Measurements from ENCODE around the gene KEAP1.
A peak's percentile ranks its signal among the peaks of the same experiment; 100 is the strongest.
"Not testable (repeated sequence)": the region's sequence is repeated elsewhere in the genome, so short reads cannot be mapped to it uniquely, and the experiment has no call there.

KEAP1 gene

DNA sequence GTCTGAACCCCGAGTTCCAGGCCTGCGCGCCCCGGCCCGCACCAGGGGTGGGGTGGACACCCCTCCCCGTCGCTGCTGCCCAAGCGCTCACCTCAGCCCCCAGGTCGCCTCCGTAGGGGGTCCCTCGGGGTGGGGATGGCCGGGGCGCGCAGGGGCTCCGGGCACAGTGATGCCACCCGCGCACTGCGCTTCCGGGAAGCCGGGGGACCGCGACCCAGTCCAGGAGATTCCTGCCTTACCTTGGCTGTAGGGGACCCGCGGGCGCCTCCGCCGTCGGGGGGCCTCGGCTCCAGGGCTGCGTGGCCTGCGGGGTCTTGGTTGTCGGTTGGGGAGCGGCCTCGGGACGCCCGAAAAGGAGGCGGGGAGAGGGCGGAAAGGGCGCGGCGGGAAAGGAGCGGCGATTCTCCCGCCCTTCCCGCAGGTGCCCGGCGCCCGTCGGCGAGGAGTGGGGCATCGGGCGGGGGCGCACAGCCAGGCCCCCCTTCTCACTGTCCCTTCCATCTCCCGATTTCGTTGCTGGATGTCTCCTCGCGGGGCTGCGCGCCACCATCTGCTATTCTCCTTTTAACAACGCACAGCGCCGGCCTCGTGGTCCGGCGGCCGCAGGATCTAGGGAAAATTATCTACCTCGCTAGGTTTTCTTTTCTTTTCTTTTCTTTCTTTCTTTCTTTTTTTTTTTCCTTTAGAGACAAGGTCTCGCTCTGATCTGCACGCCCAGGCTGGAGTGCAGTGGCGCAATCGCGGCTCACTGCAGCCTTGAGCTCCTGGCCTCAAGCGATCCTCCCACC lies at the start of gene KEAP1:
Gene KEAP1 (minus strand): TSS at position 355 of the 788 bp plus-strand sequence. CDS start 3,323 bp downstream, outside the sequence.
- DNase-seq (ENCODE audit: low read depth): no peak

DNA sequence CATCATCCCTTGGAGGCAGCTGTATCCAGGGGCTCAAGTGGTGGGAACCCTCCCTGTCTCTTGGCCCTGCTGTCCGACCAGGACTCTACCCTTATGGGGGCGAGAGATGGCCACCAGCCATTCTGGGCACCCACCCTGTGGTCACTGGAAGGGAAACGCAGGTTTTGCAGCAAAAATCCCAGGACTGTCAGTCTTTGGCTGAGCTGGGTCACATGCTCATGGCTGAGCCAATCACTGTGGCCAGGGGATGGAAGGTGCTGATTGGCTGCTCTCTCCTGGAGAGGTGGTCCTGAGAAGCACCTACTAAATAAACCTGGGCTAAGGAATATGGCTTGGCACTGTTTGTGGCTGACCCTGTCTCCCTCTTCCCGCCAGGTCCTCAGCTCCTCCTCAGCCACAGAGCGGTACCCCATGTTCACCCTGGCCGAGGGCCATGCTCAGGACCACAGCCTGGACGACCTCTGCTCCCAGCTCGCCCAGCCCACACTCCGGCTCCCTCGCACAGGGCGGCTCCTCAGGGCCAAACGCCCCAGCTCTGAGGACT lies 49.4 kb upstream of the KEAP1 start:
- DNase-seq (ENCODE audit: low read depth): no peak

DNA sequence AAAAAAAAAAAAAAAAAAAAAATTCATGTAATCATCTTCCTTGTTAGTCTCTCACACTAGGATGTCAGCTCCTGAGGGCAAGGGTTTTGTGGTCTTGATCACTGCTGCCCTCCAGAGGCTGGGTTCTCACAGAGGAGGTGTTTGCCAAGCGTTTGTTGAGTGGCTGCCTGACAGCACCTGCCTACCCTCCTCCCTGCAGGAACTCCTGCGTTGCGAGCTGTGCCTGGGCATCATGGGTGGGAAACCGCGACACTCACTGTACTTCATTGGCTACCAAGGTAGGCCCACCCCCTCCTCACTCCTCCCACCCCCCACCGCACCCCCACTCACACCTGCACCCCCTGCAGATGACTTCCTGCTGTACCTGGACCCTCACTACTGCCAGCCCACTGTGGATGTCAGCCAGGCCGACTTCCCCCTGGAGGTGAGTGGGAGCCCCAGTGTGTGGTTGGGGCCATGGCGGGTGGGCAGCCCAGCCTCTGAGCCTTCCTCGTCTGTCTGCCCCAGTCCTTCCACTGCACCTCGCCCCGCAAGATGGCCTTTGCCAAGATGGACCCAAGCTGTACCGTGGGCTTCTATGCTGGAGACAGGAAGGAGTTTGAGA lies 48.6 kb upstream of the KEAP1 start:
- no peak for DNase-seq (ENCODE audit: low read depth)

DNA sequence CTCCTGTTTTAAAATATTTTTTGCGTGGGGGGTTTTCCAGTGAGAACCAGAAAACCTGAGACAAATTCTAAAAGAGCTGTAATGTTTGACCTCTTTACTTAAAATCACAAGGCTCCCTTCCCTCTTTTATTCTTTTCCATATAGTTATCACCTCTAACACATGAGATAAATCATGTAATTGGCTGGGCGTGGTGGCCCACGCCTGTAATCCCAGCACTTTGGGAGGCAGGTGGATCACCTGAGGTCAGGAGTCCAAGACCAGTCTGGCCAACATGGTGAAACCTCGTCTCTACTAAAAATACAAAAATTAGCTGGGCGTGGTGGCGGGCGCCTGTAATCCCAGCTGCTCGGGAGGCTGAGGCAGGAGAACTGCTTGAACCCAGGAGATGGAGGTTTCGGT lies 47.9 kb upstream of the KEAP1 start:
- not testable (repeated sequence) for DNase-seq (ENCODE audit: low read depth)

DNA sequence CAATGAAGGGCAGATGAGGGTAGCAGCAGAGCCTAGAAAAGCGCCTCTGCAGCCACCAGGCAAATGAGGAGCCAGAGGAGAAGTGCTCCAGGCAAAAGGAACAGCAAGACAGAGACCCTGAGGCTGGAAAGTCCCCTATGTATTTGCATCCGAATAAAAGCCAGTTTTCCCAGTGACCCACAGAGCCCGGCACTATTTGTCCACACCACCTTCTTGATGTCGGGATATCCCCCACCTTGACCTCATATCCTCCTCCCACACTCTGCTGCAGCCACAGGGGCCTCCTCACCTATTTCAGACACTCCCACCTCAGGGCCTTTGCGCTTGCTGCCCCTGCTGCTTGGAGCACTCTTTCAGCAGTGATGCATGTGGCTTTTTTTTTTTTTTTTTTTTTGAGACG lies 47.2 kb upstream of the KEAP1 start:
- DNase-seq (ENCODE audit: low read depth): no peak

DNA sequence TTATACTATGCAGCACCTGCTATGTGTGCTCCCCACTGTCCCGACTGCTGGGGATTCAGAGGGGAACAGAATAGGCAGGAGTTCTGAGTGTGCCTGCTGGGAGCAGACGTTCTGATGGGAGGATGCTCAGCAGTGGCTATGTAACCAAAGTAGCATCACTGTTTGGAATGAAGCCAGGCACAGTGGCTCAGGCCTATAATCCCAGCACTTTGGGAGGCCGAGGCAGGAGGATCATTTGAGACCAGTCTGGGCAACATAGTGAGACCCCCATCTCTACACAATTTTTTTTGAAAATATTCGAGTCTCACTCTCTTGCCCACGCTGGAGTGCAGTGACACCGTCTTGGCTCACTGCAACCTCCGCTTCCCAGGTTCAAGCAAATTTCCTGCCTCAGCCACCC lies 46.6 kb upstream of the KEAP1 start:
- no peak for DNase-seq (ENCODE audit: low read depth)

DNA sequence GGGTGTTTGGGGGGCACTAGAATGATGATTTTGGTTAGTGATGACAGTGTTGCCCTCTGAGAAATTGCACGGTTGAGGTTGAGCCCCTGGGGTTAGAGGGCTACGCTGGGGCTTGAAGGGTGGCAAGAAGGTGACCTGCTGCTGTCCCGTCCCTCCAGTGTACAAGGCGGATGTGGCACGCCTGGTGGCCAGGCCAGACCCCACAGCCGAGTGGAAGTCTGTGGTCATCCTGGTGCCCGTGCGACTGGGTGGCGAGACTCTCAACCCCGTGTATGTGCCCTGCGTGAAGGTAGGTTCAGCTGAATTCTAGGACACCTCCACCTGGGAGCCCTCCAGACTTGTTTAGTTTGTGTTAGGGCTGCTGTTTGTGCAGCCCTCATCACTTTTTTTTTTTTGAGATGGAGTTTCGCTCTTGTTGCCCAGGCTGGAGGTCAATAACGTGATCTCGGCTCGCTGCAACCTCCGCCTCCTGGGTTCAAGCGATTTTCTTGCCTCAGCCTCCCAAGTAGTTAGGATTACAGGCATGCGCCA lies 45.7 kb upstream of the KEAP1 start:
- DNase-seq (ENCODE audit: low read depth): no peak

DNA sequence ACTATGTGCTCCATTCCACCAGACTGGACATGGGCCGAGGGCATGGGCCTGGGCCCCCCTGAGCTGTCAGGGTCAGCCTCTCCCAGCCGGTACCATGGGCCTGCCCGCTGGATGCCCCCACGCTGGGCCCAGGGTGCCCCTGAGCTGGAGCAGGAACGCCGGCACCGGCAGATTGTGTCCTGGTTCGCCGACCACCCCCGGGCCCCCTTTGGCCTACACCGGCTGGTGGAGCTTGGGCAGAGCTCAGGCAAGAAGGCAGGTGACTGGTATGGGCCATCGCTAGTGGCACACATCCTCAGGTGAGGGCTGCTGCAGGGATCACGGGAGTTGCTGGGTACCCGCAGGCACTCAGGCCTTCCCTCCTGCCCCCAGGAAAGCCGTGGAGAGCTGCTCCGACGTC lies 43.7 kb upstream of the KEAP1 start:
- no peak for DNase-seq (ENCODE audit: low read depth)

DNA sequence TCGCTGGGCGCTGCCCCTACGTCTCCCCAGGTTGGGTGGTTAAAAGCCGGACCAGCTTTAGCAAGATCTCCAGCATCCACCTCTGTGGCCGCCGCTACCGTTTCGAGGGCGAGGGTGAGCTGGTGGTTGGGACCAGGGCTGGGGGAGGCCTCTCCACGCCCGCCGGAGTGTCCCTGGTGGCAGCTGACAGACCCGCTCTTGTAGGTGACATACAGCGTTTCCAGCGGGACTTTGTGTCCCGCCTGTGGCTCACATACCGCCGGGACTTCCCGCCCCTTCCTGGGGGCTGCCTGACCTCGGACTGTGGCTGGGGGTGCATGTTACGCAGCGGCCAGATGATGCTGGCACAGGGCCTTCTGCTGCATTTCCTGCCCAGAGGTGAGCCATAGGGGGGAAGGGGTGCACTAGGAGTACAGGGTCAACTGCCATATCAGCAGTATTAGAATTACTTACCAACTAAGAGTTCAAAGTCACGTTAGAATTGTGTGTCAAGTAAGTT lies 41.6 kb upstream of the KEAP1 start:
- DNase-seq (ENCODE audit: low read depth): no peak

DNA sequence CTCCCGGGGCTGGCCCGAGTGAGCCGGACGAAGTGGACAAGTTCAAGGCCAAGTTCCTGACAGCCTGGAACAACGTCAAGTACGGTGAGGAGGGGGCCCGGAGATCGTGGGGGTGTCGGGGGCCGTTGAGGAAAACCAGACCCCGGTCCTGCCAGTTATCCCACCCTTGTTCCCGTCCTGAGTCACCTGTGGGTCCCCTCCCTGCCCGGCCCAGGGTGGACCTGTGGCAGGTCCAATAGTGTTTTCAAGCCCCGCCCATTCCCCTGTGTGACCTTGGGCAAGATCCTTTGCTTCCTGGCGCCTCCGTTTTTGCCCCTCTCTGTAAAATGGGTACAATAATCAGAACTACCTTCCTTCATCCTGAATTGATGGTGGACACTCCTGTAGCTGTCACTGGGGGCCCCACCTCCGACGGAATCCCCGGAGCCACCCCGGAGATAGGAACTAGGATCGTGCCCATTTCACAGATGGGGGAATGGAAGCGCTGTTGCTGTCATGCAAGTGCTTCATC lies 41.1 kb upstream of the KEAP1 start:
- no peak for DNase-seq (ENCODE audit: low read depth)

DNA sequence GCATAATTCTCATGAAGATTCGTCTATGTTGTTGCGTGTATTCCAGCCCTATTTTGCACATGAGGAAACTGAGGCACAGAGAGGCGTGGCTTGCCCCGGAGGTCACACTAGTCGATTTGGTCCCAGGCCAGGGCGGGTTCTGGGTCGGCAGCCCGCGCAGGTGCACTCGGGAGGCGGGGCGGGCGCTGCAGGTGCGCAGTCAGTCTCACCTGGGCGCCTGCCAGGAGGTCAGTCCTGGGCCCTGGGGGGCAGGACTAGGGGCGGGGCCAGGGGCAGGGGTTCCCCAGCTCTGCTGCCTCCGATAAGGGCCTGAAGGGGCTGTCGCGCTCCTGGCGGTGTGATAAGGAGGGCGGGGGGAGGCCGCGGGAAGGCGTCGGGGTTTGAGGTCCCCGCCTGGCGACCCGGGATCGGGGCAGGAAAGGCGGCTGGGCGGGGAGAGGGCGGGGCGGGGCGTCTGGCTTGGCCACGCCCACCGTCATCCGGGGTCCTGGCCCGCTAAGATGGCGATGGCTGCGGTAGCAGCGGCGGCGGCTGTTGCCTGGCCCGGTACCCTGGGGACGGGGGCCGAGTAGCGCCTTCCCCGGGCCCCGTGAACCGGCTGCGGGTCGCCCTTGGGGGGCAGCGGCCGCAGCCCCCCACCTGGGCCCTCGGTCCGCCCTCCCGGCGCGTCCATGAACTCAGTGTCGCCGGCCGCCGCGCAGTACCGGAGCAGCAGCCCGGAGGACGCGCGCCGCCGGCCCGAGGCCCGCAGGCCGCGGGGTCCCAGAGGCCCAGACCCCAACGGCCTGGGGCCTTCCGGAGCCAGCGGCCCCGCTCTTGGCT lies 40.5 kb upstream of the KEAP1 start, which contains the start of gene ATG4D:
Gene ATG4D (plus strand): TSS at position 485 of the 822 bp plus-strand sequence. CDS start 187 bp downstream, at position 672.
- DNase-seq (ENCODE audit: low read depth): peak; percentile 78

DNA sequence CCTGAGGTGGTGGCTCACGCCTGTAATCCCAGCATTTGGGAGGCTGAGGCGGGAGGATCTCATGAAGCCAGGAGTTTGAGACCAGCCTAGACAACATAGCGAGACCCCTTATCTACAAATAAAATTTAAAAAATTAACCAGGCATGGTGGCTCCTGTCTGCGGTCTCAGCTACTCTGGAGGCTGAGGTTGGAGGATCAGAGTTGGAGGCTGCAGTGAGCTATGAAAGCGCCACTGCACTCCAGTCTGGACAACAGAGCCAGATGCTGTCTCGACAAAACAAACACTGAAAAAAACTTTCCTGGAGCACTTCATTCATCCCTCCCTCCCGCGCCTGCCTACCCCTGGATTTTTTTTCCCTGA lies 39.9 kb upstream of the KEAP1 start:
- no peak for DNase-seq (ENCODE audit: low read depth)

DNA sequence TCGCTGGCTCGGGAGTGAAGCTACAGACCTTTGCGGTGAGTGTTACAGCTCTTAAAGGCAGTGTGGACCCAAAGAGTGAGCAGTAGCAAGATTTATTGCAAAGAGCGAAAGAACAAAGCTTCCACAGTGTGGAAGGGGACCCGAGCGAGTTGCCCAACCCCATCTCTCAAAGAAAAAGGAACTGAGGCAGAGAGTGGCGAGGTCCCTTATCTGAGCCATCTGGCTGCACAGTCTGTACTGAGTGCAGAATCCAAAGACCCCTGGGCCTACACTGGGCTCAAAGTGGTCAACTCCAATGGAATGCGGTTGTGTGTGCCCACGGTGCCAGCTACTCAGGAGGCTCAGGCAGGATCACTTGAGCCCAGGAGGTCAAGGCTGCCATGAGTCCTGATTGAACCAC lies 35.9 kb upstream of the KEAP1 start:
- not testable (repeated sequence) for DNase-seq (ENCODE audit: low read depth)

DNA sequence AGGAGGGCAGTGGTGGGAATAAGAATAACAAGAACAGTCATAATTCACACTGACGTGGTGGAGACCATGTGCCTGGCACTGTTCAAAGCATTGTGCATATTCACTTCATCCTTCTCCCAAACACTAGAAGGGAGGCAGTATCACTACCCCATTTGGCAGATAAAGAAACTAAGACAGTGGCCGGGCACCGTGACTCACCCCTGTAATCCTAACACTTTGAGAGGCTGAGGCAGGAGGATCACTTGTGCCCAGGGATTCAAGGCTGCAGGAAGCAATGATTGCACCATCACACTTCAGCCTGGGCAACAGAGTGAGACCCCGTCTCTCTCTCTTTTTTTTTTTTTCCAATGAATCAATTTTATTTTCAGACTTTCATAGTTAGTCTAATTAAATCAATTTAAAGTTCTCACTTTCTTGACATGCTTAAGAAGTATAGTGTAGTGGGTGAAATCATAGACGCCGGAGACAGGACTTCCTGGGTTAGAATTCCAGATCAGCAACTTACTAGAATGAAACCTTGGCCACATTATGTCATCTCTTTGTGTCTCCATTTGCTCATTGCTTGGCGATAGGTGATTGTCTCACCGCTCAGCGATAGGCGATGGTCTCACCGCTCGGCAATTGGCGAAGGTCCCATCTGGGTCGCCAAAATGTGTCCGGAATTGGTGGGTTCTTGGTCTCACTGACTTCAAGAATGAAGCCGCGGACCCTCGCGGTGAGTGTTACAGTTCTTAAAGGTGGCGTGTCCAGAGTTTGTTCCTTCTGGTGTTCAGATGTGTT lies 35.2 kb upstream of the KEAP1 start:
- DNase-seq (ENCODE audit: low read depth): no peak

DNA sequence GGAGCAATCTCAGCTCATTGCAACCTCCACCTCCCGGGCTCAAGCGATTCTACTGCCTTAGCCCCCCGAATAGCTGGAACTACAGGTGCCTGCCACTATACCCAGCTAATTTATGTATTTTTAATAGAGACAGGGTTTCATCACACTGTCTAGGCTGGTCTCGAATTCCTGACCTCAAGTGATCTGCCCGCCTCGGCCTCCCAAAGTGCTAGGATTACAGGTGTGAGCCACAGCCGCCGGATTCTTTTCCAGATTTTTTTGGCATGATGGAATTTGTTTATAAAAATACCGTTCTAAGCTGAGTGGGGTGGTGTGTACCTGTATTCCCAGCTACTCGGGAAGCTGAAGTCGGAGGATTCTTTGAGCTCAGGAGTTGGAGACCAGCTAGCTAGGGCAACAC lies 34.5 kb upstream of the KEAP1 start:
- no peak for DNase-seq (ENCODE audit: low read depth)

DNA sequence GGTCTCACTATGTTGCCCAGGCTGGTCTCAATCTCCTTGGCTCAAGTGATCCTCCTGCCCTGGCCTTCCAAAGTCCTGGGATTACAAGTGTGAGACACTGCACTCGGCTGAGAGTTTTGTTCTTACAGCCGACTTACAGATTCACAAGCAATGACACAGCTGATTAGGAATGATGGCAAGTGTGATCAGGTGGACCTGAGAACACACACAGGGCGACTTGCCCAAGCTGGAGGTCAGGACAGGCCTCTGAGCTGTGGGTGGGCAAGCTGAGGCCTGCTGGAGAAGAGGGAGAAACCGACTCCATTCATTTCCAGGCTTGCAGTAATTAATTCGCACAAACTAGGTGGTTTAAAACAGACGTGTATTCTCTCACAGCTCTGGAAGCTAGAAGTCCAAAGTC lies 32.5 kb upstream of the KEAP1 start:
- DNase-seq (ENCODE audit: low read depth): no peak

DNA sequence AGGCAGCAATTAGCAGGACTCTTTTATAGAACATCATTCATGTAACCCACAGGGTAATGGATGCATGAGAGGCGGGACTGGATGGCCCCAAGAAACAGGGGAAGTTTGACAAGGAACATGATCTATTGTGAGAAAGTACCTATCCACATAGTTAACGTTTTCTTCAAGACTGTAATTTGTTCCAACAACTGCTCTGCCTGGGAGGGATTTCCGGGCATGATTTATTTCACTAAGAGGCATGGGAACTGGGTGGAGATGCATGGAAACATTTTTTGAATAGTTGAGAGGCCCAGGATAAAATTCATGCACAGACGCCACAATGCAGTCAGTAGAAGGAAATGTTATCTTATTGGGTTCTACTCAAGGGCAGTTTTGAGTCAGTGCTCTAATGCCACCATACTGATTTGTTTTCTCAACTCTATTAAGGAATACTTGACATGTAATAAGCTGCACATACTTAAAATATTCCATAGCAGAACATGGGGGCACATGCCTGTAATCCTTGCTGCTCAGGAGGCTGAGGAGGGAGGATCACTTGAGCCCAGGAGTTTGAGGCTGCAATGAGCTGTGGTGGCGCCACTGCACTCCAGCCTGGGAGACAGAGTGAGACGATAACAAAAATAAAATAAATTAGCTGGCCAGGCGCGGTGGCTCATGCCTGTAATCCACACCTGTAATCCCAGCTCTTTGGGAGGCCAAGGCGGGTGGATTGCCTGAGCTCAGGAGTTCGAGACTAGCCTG lies 30.7 kb upstream of the KEAP1 start:
- DNase-seq (ENCODE audit: low read depth): no peak

DNA sequence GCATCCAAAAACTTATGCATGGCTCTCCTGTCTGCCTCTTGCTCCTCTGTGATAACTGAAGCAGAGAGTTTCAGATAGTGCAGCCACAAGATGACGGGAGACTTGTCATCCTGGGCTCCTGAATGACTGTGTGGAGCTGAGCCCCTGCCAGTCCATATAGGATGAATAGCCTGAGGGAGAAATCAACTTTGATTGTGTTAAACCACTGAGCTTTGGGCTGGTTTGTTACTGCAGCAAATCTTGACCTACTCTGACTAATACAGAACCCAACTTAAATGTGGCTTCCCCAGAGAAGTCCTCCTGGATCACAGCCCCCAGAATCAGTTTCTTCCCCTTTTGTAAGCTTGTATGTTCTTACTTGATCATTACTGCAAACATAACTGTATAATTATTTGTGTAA lies 29.3 kb upstream of the KEAP1 start:
- DNase-seq (ENCODE audit: low read depth): no peak

DNA sequence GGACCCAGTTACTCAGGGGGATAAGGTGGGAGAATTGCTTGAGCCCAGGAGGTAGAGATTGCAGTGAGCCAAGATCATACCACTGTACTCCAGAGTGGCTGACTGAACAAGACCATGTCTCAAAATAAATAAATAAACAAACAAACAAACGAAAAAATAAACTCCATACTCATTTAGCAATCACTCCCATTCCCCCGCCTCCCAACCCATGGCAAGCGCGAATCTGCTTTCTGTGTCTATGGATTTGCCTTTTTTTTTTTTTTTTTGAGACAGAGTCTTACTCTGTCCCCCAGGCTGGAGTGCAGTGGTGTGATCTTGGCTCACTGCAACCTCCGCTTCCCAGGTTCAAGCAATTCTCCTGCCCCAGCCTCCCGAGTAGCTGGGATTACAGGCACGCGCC lies 23.7 kb upstream of the KEAP1 start:
- DNase-seq (ENCODE audit: low read depth): not testable (repeated sequence)

DNA sequence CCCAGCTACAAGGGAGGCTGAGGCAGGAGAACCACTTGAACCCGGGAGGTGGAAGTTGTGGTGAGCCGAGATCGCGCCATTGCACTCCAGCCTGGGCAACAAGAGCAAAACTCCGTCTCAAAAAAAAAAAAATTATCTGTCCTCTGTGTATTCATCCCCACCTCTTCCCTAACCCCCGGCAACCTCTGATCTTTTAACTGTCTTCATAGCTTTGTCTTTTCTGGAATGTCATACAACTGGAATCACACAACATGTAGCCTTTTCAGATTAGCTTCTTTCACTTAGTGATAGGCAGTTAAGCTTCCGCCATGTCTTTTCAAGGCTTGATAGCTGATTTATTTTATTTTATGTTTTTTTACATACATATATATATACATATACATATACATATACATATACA lies 22.5 kb upstream of the KEAP1 start:
- no peak for DNase-seq (ENCODE audit: low read depth)
